ENCODE results near the gene TOP2A. TPM values are rescaled to one million over a fixed set of nuclear protein-coding genes. Genes with fewer than 3 reads are reported as not detected.

The TOP2A gene
- total RNA-seq, 2 experiments from 2014 or later, result 504 to 522 TPM

- peaks cover 4% of the 10 kb centered on the region for H3K27me3 Mint-ChIP-seq
- no peak overlapping the region for H3K4me3 Mint-ChIP-seq
- peaks cover 17% of the 10 kb centered on the region for H3K4me1 Mint-ChIP-seq
- H3K9me3 Mint-ChIP-seq, result no peaks in the 10 kb centered on the region
- ChIA-PET CTCF (interaction anchor here (0.7 to 2.3 kb wide), 6 partner anchors 9 to 215 kb away, joined by 3 to 10 read pairs (median 3); partner anchors contain the start of gene WIPF2), POLR2A (no interaction called here)
- peak; percentile 42 for DNase-seq
- no peaks in the 10 kb centered on the region for H3K36me3 Mint-ChIP-seq (ENCODE audit: low read depth)
- H3K27ac Mint-ChIP-seq, result no peak overlapping the region
These were observed 16.1 kb upstream of the TOP2A start for GRCh38 chr17:40433551-40434415.

GRCh38 chr17:40432864-40433528 lies 15.3 kb upstream of the TOP2A start:
- no peak overlapping the region for H3K27ac Mint-ChIP-seq

GRCh38 chr17:40431231-40431602 lies 13.5 kb upstream of the TOP2A start:
- CTCF ChIA-PET, result interaction anchor here (2.0 kb wide), 1 partner anchor 11 kb away, joined by 6 read pairs; no protein-coding TSS in a partner anchor
- Mint-ChIP-seq H3K27me3 (peaks cover 9% of the 10 kb centered on the region), H3K4me1 (peaks cover 24% of the 10 kb centered on the region), H3K27ac (no peak overlapping the region), H3K9me3 (no peaks in the 10 kb centered on the region), H3K4me3 (no peak overlapping the region), H3K36me3 (ENCODE audit: low read depth) (no peaks in the 10 kb centered on the region)
- POLR2A ChIA-PET, result no interaction called here
- no peak for DNase-seq

More at GRCh38 chr17:40432864-40433528, 15.3 kb upstream of the TOP2A start:
- CTCF ChIA-PET, result interaction anchor here (0.7 to 2.3 kb wide), 5 partner anchors 9 to 214 kb away, joined by 3 to 10 read pairs (median 3); partner anchors contain the start of gene WIPF2
- Mint-ChIP-seq H3K27me3 (peaks cover 6% of the 10 kb centered on the region), H3K36me3 (ENCODE audit: low read depth) (no peaks in the 10 kb centered on the region), H3K4me1 (peaks cover 17% of the 10 kb centered on the region), H3K9me3 (no peaks in the 10 kb centered on the region), H3K4me3 (no peak overlapping the region)
- no peak for DNase-seq
- POLR2A ChIA-PET, result no interaction called here

DNA sequence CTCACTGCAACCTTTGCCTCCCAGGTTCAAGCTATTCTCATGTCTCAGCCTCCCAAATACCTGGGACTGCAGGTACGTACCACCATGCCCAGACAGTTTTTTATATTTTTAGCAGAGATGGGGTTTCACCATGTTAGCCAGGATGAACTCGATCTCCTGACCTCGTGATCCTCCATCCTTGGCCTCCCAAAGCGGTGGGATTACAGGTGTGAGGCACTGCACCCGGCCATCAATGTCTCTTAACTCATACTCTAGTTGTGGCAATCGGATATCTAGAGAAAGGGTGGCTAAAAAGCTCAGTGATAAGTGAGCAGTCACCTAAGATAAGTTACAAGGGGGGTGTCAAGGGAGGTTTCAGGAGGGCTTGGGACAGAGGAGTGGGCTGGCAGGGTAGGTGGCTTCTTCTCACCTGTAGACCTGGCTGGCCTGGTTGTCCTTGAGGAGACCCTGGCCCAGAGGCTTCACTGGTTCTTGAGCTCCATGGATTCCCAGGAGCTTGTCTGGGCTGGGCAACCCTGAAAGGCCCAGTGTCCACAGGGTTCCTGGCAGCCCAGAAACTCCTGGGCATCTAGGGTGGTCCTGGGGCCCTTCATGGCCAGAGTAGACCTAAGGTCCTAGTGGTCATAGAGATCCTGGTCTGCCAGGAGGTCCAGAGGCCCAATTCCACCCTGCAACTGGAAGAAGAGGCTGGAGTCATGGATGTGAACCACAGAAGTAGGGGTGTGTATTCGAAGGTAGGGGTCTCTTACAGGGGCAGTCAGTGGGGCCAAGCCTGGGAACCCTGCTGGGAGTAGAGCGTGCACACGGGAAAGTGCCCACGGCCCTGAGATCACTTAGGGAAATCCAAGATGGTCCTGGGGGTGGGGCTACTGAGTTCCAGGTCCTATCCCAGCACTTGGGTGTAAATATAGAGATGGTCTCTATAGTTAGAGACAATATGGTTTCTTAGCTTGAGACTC lies 12.9 kb upstream of the TOP2A start:
- ChIA-PET CTCF (interaction anchor here (2.0 kb wide), 1 partner anchor 10 kb away, joined by 6 read pairs; no protein-coding TSS in a partner anchor), POLR2A (no interaction called here)
- no peak overlapping the region for H3K27ac Mint-ChIP-seq
- H3K4me3 Mint-ChIP-seq, result no peak overlapping the region
- H3K36me3 Mint-ChIP-seq (ENCODE audit: low read depth), result no peaks in the 10 kb centered on the region
- no peaks in the 10 kb centered on the region for H3K9me3 Mint-ChIP-seq
- no peak for DNase-seq
- H3K27me3 Mint-ChIP-seq, result peaks cover 9% of the 10 kb centered on the region
- peaks cover 31% of the 10 kb centered on the region for H3K4me1 Mint-ChIP-seq

- ChIA-PET POLR2A (interaction anchor here (0.8 to 1.3 kb wide), 3 partner anchors 9 to 111 kb away, joined by 3 to 10 read pairs (median 3); partner anchors contain the start of gene TOP2A), CTCF (interaction anchor here (0.6 to 1.9 kb wide), 13 partner anchors 9 to 133 kb away, joined by 3 to 6 read pairs (median 4); partner anchors contain the start of gene TOP2A)
- Mint-ChIP-seq H3K4me1 (peaks cover 40% of the 10 kb centered on the region), H3K27me3 (peaks cover 9% of the 10 kb centered on the region), H3K27ac (peak overlapping the region; percentile 81), H3K9me3 (no peaks in the 10 kb centered on the region), H3K4me3 (no peak overlapping the region), H3K36me3 (ENCODE audit: low read depth) (no peaks in the 10 kb centered on the region)
- peak; percentile 63 for DNase-seq
These were observed 9.4 kb upstream of the TOP2A start for GRCh38 chr17:40427002-40427491.

GRCh38 chr17:40425741-40426140 lies 8.0 kb upstream of the TOP2A start:
- CTCF ChIA-PET, result interaction anchor here (0.6 to 1.6 kb wide), 8 partner anchors 8 to 466 kb away, joined by 3 to 4 read pairs (median 3); partner anchors contain the start of gene TOP2A
- Mint-ChIP-seq H3K9me3 (no peaks in the 10 kb centered on the region), H3K27ac (peak overlapping the region; percentile 81), H3K27me3 (peaks cover 9% of the 10 kb centered on the region), H3K4me1 (peaks cover 39% of the 10 kb centered on the region), H3K4me3 (peak overlapping the region; percentile 2), H3K36me3 (ENCODE audit: low read depth) (no peaks in the 10 kb centered on the region)
- POLR2A ChIA-PET, result interaction anchor here (0.5 to 0.6 kb wide), 2 partner anchors 8 to 18 kb away, joined by 3 read pairs; partner anchors contain the start of gene TOP2A
- DNase-seq, result no peak

- Mint-ChIP-seq H3K9me3 (no peaks in the 10 kb centered on the region), H3K4me3 (no peak overlapping the region), H3K27me3 (peaks cover 5% of the 10 kb centered on the region), H3K36me3 (ENCODE audit: low read depth) (no peaks in the 10 kb centered on the region), H3K4me1 (peaks cover 51% of the 10 kb centered on the region), H3K27ac (no peak overlapping the region)
- no peak for DNase-seq
- ChIA-PET CTCF (interaction anchor here (0.9 to 1.3 kb wide), 4 partner anchors 10 to 78 kb away, joined by 3 read pairs; partner anchors contain the start of gene IGFBP4), POLR2A (interaction anchor here (0.7 kb wide), 1 partner anchor 131 kb away, joined by 15 read pairs; no protein-coding TSS in a partner anchor)
These were observed 5.4 kb upstream of the TOP2A start for GRCh38 chr17:40422990-40423633.

DNA sequence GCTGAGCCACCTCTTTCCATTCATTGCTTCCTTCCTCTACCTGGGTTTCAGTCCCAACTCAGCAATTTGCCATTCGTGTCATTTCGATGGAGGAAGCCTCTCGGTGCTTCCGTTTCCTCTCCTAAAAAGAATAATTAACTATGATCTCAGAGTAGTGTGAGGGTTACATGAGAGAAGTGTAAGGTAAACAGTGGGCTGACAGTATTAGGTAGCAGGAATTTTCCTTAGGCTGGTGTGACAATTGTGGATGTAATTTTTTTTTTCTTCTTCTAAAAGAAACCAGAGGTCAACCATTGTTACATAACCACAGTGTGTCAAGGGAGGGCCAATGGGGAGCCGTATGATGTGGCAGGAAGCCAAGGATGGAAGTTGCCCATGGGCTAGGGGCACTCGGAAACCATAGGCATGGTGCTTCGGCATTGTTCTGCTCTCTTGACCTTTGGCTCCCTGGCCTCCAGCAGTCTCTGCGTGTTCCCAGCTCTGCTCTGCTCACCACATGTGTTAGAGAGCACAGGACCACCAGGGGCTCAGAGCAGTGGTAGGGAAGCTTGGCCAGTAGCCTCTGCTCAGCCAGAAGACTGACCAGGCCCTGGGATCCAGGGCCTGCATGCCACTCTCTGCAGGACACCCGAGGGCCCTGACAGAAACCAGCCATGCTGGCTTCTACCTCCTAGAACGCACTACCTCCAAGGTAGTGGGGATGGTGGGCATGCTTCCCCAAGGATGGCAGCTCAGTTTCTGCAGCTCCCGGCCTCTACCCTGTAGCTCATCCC lies 2.0 kb upstream of the TOP2A start:
- ChIA-PET CTCF (interaction anchor here (0.5 to 1.8 kb wide), 10 partner anchors 12 to 128 kb away, joined by 3 to 6 read pairs (median 3); partner anchors contain the start of gene IGFBP4), POLR2A (no interaction called here)
- no peak for DNase-seq
- Mint-ChIP-seq H3K27me3 (no peaks in the 10 kb centered on the region), H3K36me3 (ENCODE audit: low read depth) (peaks cover 20% of the 10 kb centered on the region), H3K4me3 (peak overlapping the region; percentile 58), H3K27ac (peak overlapping the region; percentile 72), H3K4me1 (peaks cover 39% of the 10 kb centered on the region), H3K9me3 (no peaks in the 10 kb centered on the region)

- CTCF ChIA-PET, result interaction anchor here (0.8 to 8.4 kb wide), 11 partner anchors 8 to 142 kb away, joined by 3 to 73 read pairs (median 5); no protein-coding TSS in a partner anchor
- Mint-ChIP-seq H3K36me3 (ENCODE audit: low read depth) (peaks cover 25% of the 10 kb centered on the region), H3K9me3 (no peaks in the 10 kb centered on the region)
These were observed 671 bp upstream of the TOP2A start for GRCh38 chr17:40418428-40418706.

DNA sequence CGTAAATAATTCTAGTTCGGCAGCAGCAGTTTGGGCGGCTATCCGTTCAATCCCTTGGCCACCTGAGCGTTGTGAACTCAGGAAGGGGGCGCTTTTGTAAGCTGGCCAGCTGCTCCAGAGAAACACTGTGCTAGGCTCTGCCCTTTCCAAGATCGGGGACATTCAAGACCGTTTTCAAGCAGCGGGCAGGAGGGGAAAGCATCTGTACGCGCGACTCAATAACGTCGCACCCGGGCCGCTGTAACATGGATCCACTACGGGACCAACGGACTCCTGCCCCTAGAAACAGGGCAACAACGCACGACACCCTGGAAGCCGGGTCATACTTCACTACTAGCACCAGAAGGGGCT lies 463 bp downstream of the TOP2A start:
- H3K4me3 Mint-ChIP-seq, result peak overlapping the region; percentile 96
- ChIA-PET CTCF (interaction anchor here (0.6 to 8.4 kb wide), 14 partner anchors 8 to 143 kb away, joined by 3 to 73 read pairs (median 4); no protein-coding TSS in a partner anchor), POLR2A (interaction anchor here (0.6 to 2.0 kb wide), 9 partner anchors 9 to 1341 kb away, joined by 3 to 10 read pairs (median 4); no protein-coding TSS in a partner anchor)
- H3K4me1 Mint-ChIP-seq, result peaks cover 49% of the 10 kb centered on the region
- H3K9me3 Mint-ChIP-seq, result no peaks in the 10 kb centered on the region
- H3K27ac Mint-ChIP-seq, result peak overlapping the region; percentile 96
- peaks cover 35% of the 10 kb centered on the region for H3K36me3 Mint-ChIP-seq (ENCODE audit: low read depth)
- DNase-seq, result no peak
- no peaks in the 10 kb centered on the region for H3K27me3 Mint-ChIP-seq

More at GRCh38 chr17:40418428-40418706, 671 bp upstream of the TOP2A start:
- Mint-ChIP-seq H3K27me3 (no peaks in the 10 kb centered on the region), H3K27ac (peak overlapping the region; percentile 96), H3K4me1 (peaks cover 44% of the 10 kb centered on the region), H3K4me3 (peak overlapping the region; percentile 96)
- POLR2A ChIA-PET, result interaction anchor here (0.6 to 2.0 kb wide), 6 partner anchors 9 to 143 kb away, joined by 3 to 10 read pairs (median 4); partner anchors contain the start of gene IGFBP4
- no peak for DNase-seq
